Mucosa of rectum (tissue), 2 donors: ENCODE data around the gene PCDH12.

Experiments
- H3K27ac ChIP-seq, 2 donors: one replicate each; pipeline ENCODE4 v1.7.0; 2013; ENCODE audit warnings: inconsistent platforms in 2 of 2, low read depth in 2 of 2, low read length in 2 of 2
- H3K27me3 ChIP-seq, 2 donors: one replicate each; pipeline ENCODE4 v1.7.0; 2013; ENCODE audit warnings: low read length in 2 of 2; ENCODE audit not compliant: control insufficient read depth in 2 of 2, insufficient read depth in 2 of 2
- H3K36me3 ChIP-seq, 2 donors: one replicate each; pipeline ENCODE4 v1.7.0; 2013; ENCODE audit warnings: low read length in 2 of 2; ENCODE audit not compliant: control insufficient read depth in 2 of 2, insufficient read depth in 2 of 2
- H3K4me1 ChIP-seq, 2 donors: one replicate each; pipeline ENCODE4 v1.7.0; 2013; ENCODE audit warnings: low read length in 2 of 2, mild to moderate bottlenecking in 1 of 2; ENCODE audit not compliant: control insufficient read depth in 2 of 2, insufficient read depth in 2 of 2
- H3K4me3 ChIP-seq, 2 donors: one replicate each; pipeline ENCODE4 v1.7.0; 2013; ENCODE audit warnings: low read length in 2 of 2
- H3K9ac ChIP-seq, 2 donors: one replicate each; pipeline ENCODE4 v1.7.0; 2013; ENCODE audit warnings: low read length in 2 of 2, low read depth in 1 of 2, mild to moderate bottlenecking in 1 of 2
- H3K9me3 ChIP-seq, 2 donors: one replicate each; pipeline ENCODE4 v1.7.0; 2013; ENCODE audit warnings: low read length in 2 of 2; ENCODE audit not compliant: control insufficient read depth in 2 of 2
- donor health status: healthy.
- donor health status: Normal muscosa, but diverticular disease.

Gene PCDH12

DNA sequence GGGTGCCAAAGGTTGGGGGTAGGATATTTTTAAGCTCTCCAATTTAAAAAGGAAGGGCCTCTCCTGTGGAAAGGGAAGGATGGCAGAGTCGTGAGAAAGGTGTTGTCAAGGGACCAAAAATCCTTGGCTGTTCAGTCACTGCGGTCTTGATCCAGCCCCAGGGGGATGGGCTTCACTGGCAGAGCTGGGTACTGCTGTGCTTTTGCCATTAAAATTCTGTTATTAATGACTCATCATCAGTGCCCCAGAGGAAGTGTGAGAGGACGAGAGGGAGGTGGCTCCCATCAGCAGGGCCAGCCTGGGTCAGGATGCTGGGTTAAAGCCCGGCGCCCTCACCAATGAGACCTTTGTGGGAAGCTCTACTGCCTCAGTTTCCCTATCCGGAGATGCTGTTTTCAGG lies 16.7 kb downstream of the PCDH12 start:
- Histone ChIP-seq H3K9me3 (no peaks in the 10 kb centered on the region), H3K27me3 (no peaks in the 10 kb centered on the region), H3K4me3 (no peak overlapping the region), H3K36me3 (peaks cover 27 to 33% of the 10 kb centered on the region in 2 donors), H3K9ac (no peak overlapping the region), H3K4me1 (peaks cover 4 to 9% of the 10 kb centered on the region in 2 donors), H3K27ac (peak overlapping the region in 1 of 2 donors; percentile 21)

- H3K27ac ChIP-seq = peak overlapping the region in 1 of 2 donors; percentile 21
- no peaks in the 10 kb centered on the region for H3K9me3 ChIP-seq
- H3K27me3 ChIP-seq = no peaks in the 10 kb centered on the region
- H3K4me1 ChIP-seq = peaks cover 4 to 9% of the 10 kb centered on the region in 2 donors
- H3K36me3 ChIP-seq = peaks cover 31 to 38% of the 10 kb centered on the region in 2 donors
- no peak overlapping the region for H3K4me3 ChIP-seq
- H3K9ac ChIP-seq = no peak overlapping the region
Measured at GRCh38 chr5:141940695-141941271, 17.2 kb downstream of the PCDH12 start.

DNA sequence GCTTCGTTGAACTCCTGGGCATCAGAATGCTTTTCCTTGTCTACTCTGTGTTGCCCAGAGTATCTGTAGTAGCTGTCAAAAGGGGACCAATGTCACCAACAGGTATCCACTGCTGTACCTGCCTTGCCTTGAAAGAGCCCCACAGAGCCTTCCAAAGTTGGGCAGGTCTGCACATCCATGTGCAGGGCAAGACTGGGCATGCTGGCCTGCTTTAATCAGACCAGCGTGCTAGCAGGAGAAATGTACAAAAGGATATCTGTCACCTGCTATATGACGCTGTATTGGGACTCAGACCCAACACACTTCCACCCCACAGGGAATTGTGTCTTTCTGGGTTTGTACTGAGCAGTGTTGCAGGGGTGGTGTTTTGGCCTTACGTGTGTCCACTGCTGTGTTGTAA lies 22.5 kb downstream of the PCDH12 start:
- Histone ChIP-seq H3K4me1 (peaks cover 0 to 4% of the 10 kb centered on the region in 2 donors), H3K27me3 (no peaks in the 10 kb centered on the region), H3K36me3 (peaks cover 77% of the 10 kb centered on the region in 2 donors), H3K9me3 (no peaks in the 10 kb centered on the region), H3K27ac (no peak overlapping the region), H3K9ac (no peak overlapping the region), H3K4me3 (no peak overlapping the region)

GRCh38 chr5:141934099-141934844 lies 23.7 kb downstream of the PCDH12 start:
- Histone ChIP-seq H3K27me3 (no peaks in the 10 kb centered on the region), H3K9ac (no peak overlapping the region), H3K4me1 (no peaks in the 10 kb centered on the region), H3K36me3 (peaks cover 78 to 83% of the 10 kb centered on the region in 2 donors), H3K27ac (no peak overlapping the region), H3K9me3 (no peaks in the 10 kb centered on the region), H3K4me3 (no peak overlapping the region)

GRCh38 chr5:141933151-141933550 lies 24.9 kb downstream of the PCDH12 start:
- H3K27ac ChIP-seq = no peak overlapping the region
- peaks cover 76 to 85% of the 10 kb centered on the region in 2 donors for H3K36me3 ChIP-seq
- no peaks in the 10 kb centered on the region for H3K9me3 ChIP-seq
- H3K27me3 ChIP-seq = no peaks in the 10 kb centered on the region
- no peaks in the 10 kb centered on the region for H3K4me1 ChIP-seq
- no peak overlapping the region for H3K4me3 ChIP-seq
- H3K9ac ChIP-seq = no peak overlapping the region

GRCh38 chr5:141931694-141932093 lies 26.3 kb downstream of the PCDH12 start:
- H3K4me3 ChIP-seq = no peak overlapping the region
- H3K27me3 ChIP-seq = no peaks in the 10 kb centered on the region
- H3K36me3 ChIP-seq = peaks cover 81 to 90% of the 10 kb centered on the region in 2 donors
- no peak overlapping the region for H3K27ac ChIP-seq
- H3K9me3 ChIP-seq = no peaks in the 10 kb centered on the region
- H3K9ac ChIP-seq = no peak overlapping the region
- no peaks in the 10 kb centered on the region for H3K4me1 ChIP-seq

GRCh38 chr5:141929398-141930058 lies 28.5 kb downstream of the PCDH12 start:
- H3K36me3 ChIP-seq = peaks cover 72 to 85% of the 10 kb centered on the region in 2 donors
- H3K27ac ChIP-seq = no peak overlapping the region
- H3K27me3 ChIP-seq = no peaks in the 10 kb centered on the region
- H3K9me3 ChIP-seq = no peaks in the 10 kb centered on the region
- no peak overlapping the region for H3K9ac ChIP-seq
- H3K4me1 ChIP-seq = peaks cover 0 to under 1% of the 10 kb centered on the region in 2 donors
- no peak overlapping the region for H3K4me3 ChIP-seq

- Histone ChIP-seq H3K4me1 (peaks cover 6 to 8% of the 10 kb centered on the region in 2 donors), H3K4me3 (no peak overlapping the region), H3K9ac (no peak overlapping the region), H3K36me3 (peaks cover 62 to 73% of the 10 kb centered on the region in 2 donors), H3K9me3 (no peaks in the 10 kb centered on the region), H3K27me3 (no peaks in the 10 kb centered on the region), H3K27ac (no peak overlapping the region)
Measured at GRCh38 chr5:141928051-141928450, 30.0 kb downstream of the PCDH12 start.

GRCh38 chr5:141926434-141926833 lies 31.6 kb downstream of the PCDH12 start:
- Histone ChIP-seq H3K9me3 (no peaks in the 10 kb centered on the region), H3K4me1 (peaks cover 6 to 13% of the 10 kb centered on the region in 2 donors)

More at GRCh38 chr5:141926434-141926833, 31.6 kb downstream of the PCDH12 start:
- no peaks in the 10 kb centered on the region for H3K27me3 ChIP-seq
- H3K9ac ChIP-seq = no peak overlapping the region
- H3K4me3 ChIP-seq = no peak overlapping the region
- H3K27ac ChIP-seq = no peak overlapping the region
- H3K36me3 ChIP-seq = peaks cover 51 to 59% of the 10 kb centered on the region in 2 donors
